CD4-positive, alpha-beta T cell treated with Interleukin-12 subunit alpha and Interleukin-12 subunit beta, for 1 hour (primary cell): ENCODE data around the gene DAAM1.

ENCODE experiments used
- DNase-seq: peaks from one replicate; pipeline ENCODE4 v3.0.0-alpha.2; 2020

DAAM1 gene

DNA sequence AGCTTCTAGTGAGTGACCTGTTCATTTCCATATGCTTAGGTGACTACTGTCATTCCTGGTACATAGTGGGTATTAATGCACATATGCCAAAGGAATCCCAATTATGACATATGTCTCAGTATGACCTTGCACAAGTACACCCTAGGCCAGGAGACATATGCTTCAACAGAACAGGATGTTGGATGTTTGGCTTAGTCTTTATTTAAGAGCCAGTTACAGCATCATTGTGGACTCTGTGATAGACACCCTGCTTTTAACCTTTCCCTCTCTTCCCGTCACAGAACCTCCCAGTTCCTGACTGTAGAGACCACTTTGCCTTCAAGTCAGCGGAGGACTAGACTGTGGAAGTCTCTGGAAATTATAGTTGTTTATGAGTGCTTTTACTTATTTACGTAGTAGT, 72.9 kb downstream of the DAAM1 start:
- no peak for DNase-seq

DNA sequence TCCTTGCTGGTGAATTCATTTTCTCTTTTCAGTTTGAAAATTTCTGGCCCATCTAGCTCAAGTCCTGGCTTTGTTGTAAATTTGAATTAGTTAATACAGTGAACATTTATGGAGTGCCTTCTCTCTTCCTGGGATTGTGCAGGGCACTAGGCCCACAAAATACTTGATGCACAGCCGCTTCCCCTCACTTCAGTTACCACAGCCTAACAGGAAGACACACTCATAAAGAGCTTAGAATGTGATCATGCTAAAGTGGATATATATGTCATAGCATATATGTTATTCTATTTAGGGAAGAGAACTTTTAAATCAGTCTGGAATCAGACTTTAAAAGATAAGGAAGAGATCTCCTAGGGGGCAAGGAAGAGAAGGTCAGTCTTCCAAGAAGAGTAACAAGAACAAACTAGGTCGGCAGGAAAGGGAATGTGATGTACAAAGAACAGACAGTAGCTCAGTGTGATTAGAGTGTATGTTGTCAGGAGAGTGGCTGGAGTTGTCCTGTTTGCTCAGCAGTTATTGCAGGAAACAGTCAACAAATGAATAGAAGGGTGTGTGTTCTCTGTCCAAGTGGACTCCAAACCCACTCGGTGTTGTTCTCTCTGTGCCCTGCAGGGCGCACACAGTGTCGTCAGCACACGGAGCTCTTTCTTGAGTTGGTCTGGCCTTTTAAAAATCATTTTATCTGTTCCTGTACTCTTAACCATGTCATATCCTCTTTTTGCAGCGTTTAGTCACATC, 74.4 kb downstream of the DAAM1 start:
- DNase-seq = no peak

DNA sequence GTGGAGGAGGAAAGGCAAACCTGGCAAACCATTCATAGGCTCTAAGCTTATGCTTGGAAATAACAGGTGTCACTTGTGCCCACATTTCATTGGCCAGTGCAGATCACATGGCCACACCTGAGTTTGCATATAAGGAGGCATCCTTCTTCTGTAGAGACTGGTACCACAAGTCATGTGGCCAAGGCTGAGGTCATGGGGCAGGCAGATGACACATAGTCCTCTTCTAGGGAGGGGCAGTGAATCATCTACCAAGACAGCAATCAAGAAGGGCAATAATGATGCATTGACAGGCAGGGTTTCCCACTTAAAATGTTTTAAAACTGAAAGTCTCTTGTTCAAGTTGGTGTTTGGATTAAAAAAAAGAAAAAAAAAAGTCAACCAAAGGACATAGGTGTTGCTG, 77.3 kb downstream of the DAAM1 start:
- no peak for DNase-seq

DNA sequence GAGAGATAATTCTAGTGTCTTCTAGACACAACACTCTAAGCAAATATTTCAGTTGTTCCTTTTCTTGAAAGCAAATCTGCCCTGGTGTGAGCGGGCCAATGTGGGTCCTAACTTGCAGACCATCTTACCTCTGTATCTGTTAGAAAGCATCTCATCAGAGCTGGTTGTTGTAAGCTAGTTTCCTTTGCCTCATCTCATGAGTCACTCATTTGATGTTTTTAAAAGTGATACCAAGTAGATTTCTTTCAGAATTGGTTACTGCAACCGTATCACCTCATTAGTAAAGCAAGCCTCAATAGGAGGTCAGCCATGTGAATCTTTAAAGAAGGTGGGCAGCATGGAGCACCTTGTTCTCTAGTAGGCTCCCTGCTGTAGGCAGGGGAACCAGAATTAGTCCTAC, 78.6 kb downstream of the DAAM1 start:
- no peak for DNase-seq

GRCh38 chr14:59268011-59268410, 79.5 kb downstream of the DAAM1 start:
- DNase-seq = no peak

DNA sequence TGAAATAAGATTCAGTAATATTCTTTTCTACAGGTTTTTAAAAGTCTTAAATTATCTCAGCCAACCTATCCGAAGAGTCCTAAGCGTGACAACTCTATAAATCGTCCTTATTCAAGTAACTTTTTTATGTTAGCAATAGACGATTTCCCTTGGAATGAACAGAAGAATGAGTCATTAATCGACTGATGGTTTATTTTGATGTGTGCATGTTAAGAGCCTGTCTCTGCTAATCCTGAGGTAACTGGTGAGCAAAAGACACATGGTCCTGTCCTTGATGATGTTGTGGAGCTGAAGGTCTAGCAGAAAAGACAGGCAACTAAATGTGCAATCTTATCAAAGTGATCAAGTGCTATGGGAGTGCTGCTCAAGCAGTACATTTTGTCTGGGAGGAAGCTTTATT, 80.4 kb downstream of the DAAM1 start:
- DNase-seq = no peak

DNA sequence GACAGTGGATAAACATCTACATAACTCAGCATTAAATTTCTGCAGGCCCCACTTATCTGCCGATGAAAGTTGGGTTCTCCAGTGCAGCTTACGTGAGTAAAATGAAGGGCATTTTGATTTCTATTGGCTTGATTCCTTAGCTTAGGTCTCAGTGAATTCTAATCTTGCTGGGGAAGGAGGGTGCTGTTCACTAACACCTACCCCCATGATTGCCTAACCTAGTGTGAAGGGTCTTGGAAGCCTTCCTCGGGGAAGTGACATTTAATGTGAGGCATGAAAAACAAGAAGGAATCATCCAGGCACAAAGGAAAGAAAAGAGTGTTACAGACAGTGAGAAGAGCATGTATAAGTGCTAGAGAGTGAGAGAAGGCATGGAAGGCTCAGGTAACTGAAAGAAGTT, 81.0 kb downstream of the DAAM1 start:
- no peak for DNase-seq

DNA sequence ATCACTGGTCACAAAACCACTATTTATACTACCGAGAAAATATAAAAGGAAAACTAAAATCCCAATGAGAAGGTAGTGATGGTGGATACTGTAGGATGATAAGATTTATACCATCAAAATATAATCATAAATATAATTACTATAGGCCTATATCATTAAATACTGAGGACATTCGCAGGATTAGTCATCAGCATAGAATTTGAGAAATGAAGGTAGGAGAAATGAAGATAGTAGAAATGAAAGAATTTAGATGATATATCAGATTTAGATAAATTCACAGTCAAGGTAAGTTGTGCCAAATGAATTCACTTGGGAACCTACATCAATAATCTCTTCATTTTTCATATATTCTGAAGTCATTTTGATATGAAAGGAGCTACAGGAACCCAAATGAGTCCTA, 82.8 kb downstream of the DAAM1 start:
- DNase-seq = no peak

DNA sequence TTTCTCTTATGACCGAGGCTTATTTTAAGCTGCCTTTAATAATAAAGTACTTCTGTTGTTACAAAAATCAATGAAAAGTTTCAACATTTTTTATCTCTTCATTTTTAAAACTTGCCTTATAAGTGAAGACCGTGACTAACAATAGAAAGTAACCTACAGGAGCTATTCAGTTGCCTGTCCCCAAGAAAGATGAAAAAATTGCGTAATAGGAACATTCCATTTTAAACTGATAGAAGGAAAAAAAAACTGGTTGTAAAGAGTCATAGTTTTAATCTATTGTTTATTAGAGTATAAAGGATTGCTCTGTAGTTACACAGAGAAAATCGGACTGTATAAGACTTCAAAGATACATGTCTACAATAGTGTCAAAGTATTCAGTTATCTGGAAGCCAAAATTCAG, 83.3 kb downstream of the DAAM1 start:
- no peak for DNase-seq

GRCh38 chr14:59272633-59273032, 84.2 kb downstream of the DAAM1 start:
- no peak for DNase-seq

- DNase-seq = no peak
These were observed 85.3 kb downstream of the DAAM1 start for GRCh38 chr14:59273737-59274136.

DNA sequence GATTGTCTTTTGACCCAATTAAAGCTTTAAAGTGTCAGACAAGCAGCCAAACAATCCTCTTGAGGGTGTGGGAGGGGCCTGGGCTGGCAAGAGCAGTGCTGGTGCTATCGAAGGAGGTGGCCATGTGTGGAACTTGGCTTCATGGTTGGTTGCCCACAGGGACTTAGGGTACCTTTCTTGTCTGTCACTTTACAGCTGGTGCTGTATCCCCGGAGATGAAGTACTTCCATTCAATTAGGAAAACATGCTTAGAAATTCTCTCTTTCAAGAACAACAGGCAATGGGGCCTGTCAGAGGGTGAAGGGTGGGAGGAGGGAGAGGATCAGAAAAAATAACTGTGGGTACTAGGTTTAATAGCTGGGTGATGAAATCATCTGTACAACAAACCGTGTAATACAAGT, 86.5 kb downstream of the DAAM1 start:
- DNase-seq = no peak

GRCh38 chr14:59275668-59276067, 87.2 kb downstream of the DAAM1 start:
- no peak for DNase-seq

- DNase-seq = no peak
These were observed 87.8 kb downstream of the DAAM1 start for GRCh38 chr14:59276235-59276634.

GRCh38 chr14:59277659-59278058, 89.2 kb downstream of the DAAM1 start:
- DNase-seq = no peak

- DNase-seq = no peak
These were observed 89.6 kb downstream of the DAAM1 start for GRCh38 chr14:59278111-59278510.

- DNase-seq = no peak
These were observed 92.5 kb downstream of the DAAM1 start for GRCh38 chr14:59280961-59281360.

DNA sequence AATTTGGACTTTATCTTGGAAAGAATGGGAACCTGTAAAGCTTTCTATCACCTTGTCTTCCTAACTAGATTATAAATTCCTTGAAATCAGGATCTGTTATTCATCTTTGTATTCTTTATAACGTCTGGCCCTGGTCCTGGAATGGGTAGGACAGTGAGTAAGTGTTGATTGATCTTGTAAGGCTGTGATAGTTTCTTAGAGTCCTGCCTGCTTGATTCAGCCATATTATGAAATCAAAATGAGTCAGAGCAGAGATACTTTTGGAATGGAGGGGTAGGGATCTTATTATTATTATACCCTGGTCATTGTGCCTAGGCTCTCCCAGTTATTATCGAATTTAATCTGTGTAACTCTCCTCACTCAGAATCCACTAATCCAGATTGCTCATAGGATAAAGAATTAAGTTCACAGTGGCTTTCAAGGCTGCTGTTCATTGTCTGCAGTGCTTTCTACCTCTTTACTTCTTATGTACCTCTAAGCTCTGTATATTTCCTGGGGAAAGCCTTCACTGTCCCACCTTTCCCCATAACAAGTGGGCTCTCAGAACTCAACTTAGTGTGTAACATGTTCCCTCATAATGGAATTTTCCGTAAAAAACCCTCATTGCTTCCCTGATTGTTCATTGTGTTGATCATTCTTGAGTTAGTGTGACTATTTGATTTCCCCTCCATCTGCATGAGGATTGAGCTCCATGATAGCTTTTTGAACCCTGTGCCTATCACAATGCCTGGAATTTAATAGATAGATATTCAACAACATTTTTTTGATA, 93.3 kb downstream of the DAAM1 start:
- no peak for DNase-seq

GRCh38 chr14:59282378-59282765, 93.9 kb downstream of the DAAM1 start:
- DNase-seq = no peak

DNA sequence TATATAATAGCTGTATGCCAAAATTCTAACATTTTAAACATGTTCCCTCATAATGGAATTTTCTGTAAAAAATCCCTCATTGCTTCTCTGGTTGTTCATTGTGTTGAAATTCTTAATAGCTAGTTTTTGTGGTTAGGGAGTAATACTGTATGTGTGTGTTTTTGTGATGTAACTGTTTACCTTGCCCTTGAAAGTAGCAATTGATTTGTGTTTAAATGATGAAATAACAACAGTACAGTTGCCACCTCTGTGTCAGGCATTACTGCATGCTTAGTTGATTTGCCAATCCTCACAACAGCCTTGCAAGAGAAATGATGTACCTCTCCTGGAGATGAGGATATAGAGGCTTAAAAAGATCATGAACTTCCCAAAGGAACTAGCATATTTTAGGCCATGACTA, 94.9 kb downstream of the DAAM1 start:
- no peak for DNase-seq

GRCh38 chr14:59284059-59284458, 95.6 kb downstream of the DAAM1 start:
- no peak for DNase-seq

DNA sequence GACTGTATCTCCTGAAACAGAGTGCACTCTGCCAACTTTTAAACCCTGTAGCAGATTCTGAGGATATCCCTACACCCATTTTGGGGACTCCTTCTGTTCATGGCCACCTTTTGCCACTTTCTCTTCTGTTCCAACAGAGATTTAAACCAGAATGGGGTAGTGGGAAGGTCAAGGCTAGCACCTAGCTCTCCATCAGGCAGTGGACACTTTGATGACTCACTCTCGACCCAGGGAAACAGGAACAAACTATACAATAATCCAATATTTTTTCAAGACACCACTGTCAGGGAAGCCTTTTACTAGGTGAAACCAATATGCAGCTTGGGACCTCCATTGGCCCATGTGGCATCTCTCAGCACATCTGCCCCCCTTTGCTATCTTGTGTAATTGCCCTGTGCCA, 103.6 kb downstream of the DAAM1 start:
- DNase-seq = no peak

- no peak for DNase-seq
These were observed 104.6 kb downstream of the DAAM1 start for GRCh38 chr14:59292921-59293534.

GRCh38 chr14:59293935-59294661, 105.6 kb downstream of the DAAM1 start:
- no peak for DNase-seq
